Stimulated activated memory B cell treated with anti-CD40 and anti-IgM and Interleukin-4, amounts not matched to agents 10 μg/mL and 1 μg/mL and 100 μg/mL, for 72 hours (primary cell): Measurements from ENCODE around the gene DAB1.

Experiments used
- ATAC-seq: fragments of 150-1000 bp; cut with Tn5 transposase; 2 replicates; pipeline ENCODE4 v1.10.0; 2021
- H3K27ac Mint-ChIP-seq: one replicate; pipeline ENCODE4 v1.8.0; 2022; ENCODE audit warnings: mild to moderate bottlenecking, mixed read lengths
- H3K27me3 Mint-ChIP-seq: one replicate; pipeline ENCODE4 v1.8.0; 2022; ENCODE audit warnings: mixed read lengths
- H3K36me3 Mint-ChIP-seq: one replicate; pipeline ENCODE4 v1.8.0; 2022; ENCODE audit warnings: mixed read lengths
- H3K4me1 Mint-ChIP-seq: one replicate; pipeline ENCODE4 v1.8.0; 2022; ENCODE audit warnings: mixed read lengths
- H3K4me3 Mint-ChIP-seq: one replicate; pipeline ENCODE4 v1.8.0; 2022; ENCODE audit warnings: mild to moderate bottlenecking, moderate library complexity, mixed read lengths
- H3K9me3 Mint-ChIP-seq: one replicate; pipeline ENCODE4 v1.8.0; 2022; ENCODE audit warnings: mixed read lengths

The DAB1 gene

DNA sequence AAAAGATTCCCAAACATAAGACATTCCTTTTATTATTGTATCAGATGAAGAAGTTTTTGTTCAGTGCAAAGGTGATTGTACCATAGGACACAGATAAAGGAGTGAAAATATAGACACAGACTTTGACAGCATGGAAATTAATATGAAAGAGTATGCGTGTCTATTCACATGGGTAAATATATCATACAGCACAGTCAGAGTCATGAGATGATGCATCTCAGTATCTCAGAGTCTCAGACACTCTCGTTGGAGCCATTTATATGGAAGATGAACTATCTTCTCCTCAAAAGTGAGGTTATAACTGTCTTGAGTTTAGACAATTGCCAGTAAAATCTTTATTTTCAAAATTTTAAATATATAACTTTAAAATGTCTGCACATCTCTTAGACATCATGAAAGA is 299.7 kb downstream of the DAB1 start:
- Mint-ChIP-seq H3K4me3 (no peak overlapping the region), H3K4me1 (no peaks in the 10 kb centered on the region), H3K27me3 (no peaks in the 10 kb centered on the region), H3K36me3 (no peaks in the 10 kb centered on the region), H3K27ac (no peak overlapping the region), H3K9me3 (no peaks in the 10 kb centered on the region)
- no peak for ATAC-seq

DNA sequence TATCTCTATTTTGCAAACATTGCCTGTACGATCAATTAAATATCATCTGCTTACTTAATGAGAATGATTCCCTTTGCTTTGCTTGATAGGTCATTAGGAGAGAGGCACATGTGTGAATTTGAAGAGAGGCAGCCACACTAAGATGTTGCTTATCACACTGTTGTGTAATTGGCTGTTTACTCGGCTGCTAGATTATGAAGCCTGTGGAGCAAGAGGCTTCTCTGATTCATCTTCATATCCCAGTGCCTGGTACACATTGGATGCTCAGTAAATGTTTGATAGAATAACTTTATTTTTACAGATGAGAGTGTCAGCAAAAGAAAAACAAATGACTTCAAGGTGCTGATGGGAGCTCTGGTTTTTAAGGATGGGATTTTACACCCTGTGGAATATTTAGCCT is 301.8 kb downstream of the DAB1 start:
- H3K9me3 Mint-ChIP-seq = no peaks in the 10 kb centered on the region
- no peaks in the 10 kb centered on the region for H3K27me3 Mint-ChIP-seq
- no peak overlapping the region for H3K4me3 Mint-ChIP-seq
- no peak overlapping the region for H3K27ac Mint-ChIP-seq
- no peak for ATAC-seq
- H3K36me3 Mint-ChIP-seq = no peaks in the 10 kb centered on the region
- H3K4me1 Mint-ChIP-seq = no peaks in the 10 kb centered on the region

DNA sequence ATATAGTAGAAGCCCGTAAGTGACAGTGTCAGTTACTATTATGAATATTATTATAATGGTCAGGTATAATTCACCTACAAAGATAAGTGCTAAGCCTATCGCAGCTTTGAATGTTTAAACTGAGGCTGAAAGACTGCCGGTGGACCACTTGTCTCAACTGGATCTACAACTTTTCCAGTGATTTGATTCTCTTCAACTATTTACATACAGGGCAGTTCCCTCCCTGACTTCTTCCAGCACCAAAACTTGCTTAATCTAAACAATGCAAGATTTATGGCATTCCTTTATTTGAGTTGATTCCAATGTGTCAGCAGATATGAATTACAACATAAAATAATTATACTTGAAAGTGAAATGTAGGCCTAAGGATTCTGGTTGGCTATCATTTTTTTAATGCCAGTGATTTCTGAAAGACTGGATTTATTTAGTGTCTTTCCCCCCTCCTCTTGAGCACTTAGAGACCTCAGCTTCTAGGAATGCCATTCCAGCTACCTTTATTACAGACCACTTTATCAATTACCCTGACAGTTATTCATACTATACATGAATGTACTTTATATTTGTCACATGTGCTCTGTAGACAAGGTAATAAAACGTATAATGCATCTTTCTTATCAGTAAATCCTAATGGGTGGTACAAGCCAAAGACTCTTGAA is 304.8 kb downstream of the DAB1 start:
- Mint-ChIP-seq H3K9me3 (no peaks in the 10 kb centered on the region), H3K27ac (no peak overlapping the region), H3K36me3 (no peaks in the 10 kb centered on the region), H3K4me3 (no peak overlapping the region), H3K4me1 (no peaks in the 10 kb centered on the region), H3K27me3 (no peaks in the 10 kb centered on the region)
- no peak for ATAC-seq

DNA sequence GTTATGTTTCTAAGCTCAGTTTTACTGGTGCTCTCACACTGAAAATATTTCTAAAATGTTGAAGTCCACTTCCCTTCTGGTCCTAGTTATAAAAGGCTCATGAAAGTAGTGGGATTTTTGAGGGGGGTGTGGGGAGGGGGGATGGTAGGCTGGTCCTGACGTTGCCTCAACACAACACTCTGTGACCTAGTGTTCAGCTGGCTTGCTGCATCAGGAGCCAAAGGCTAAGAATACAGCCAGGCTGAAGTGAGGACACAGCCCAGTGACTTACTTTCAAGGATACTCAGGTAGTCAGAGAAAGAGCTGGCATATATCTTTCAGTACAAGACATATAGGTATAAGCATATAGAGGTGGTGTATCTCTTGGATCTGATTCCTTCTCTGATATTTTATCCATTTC is 306.1 kb downstream of the DAB1 start:
- Mint-ChIP-seq H3K27me3 (no peaks in the 10 kb centered on the region), H3K4me3 (no peak overlapping the region), H3K27ac (no peak overlapping the region), H3K9me3 (no peaks in the 10 kb centered on the region), H3K4me1 (no peaks in the 10 kb centered on the region), H3K36me3 (no peaks in the 10 kb centered on the region)
- no peak for ATAC-seq

DNA sequence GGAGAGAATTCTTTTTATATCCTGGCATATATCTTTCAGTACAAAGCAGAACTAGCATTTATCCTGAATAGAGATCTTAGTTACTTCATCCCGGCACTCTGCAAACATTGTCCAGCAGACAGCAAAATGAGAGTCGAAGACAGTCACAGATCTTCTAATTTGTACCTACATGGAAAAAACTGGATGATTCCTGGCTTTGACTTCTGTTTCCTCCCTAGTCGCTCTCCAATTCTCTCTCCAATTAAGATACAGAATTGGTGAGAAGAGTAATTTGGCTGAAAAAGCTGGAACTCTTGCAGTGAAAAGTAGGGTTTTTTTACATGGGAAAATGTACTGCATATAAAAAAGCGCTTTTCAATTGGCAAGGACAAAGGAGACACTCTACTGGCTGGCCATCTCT is 307.0 kb downstream of the DAB1 start:
- H3K4me3 Mint-ChIP-seq = no peak overlapping the region
- ATAC-seq = no peak
- peaks cover under 1% of the 10 kb centered on the region for H3K27me3 Mint-ChIP-seq
- no peaks in the 10 kb centered on the region for H3K4me1 Mint-ChIP-seq
- no peaks in the 10 kb centered on the region for H3K36me3 Mint-ChIP-seq
- no peak overlapping the region for H3K27ac Mint-ChIP-seq
- no peaks in the 10 kb centered on the region for H3K9me3 Mint-ChIP-seq

DNA sequence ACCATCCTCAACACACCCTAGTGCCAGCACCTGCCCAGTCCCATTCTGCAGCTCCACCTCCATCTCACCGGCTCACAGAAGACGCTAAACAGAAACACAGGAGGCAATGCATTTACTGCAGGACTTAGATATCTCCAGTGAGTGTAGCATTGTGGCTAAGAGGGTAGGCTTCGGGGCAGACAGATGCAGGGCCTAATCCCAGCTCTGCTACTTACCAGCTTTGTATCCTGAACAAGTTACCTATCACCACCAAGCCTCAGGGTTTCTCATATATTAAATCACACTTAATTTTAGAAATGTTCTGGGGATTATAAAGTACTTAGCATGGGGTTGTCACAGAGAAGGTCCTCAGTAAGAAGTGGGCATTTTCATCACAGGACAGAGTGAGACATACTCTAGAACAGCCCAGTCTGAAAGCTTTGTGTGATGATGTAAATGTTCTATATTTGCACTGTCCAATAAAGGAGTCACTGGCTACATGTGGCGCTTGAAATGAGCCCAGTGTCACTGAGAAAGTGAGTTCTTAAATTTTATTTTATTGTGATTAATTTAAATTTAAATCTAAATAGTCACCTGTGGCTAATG is 308.7 kb downstream of the DAB1 start:
- Mint-ChIP-seq H3K36me3 (no peaks in the 10 kb centered on the region), H3K4me1 (no peaks in the 10 kb centered on the region), H3K9me3 (no peaks in the 10 kb centered on the region)

DNA sequence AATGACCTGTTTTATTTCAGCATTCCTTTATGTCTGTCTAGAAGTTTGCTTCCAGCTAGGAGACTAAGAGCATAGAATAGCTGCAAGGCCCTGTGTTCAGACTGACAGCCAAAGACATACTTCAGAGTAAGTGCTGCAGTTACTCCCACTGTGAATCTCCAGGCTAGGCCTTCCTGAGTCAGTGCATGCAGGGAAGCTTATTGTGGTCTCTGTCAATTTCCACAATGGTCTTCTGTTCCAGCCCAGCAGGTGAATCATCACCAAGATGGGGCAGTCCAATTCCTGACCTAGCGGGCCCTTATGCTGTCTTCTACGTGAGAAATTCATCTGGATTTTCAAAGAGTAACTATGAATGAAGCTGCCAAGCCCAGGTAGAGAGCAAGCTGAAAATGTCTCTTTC is 311.7 kb downstream of the DAB1 start:
- no peaks in the 10 kb centered on the region for H3K9me3 Mint-ChIP-seq
- H3K4me1 Mint-ChIP-seq = no peaks in the 10 kb centered on the region
- no peaks in the 10 kb centered on the region for H3K36me3 Mint-ChIP-seq
- ATAC-seq = no peak
- peaks cover 11% of the 10 kb centered on the region for H3K27me3 Mint-ChIP-seq
- no peak overlapping the region for H3K27ac Mint-ChIP-seq
- H3K4me3 Mint-ChIP-seq = no peak overlapping the region

More for the DNA sequence above, 308.7 kb downstream of the DAB1 start:
- H3K4me3 Mint-ChIP-seq = no peak overlapping the region
- peaks cover 11% of the 10 kb centered on the region for H3K27me3 Mint-ChIP-seq
- no peak overlapping the region for H3K27ac Mint-ChIP-seq
- no peak for ATAC-seq

DNA sequence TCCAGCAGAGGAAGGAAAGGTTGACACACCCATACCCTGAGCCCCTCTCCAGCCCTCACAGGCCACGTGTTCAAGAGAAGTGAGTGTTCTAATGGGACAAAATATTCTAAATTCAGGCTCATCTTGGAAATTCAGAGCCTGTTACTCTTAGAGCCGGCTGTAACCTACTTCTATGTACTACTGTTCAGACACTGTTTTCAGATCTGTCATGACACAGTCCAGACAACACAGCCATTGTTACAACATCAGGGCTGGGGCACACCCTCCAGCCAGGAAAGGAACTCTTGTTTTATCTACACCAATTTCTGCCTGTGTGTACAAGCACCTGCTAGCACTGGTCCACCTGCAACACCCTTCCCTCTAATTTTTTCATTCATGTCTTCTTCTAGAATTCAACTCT is 312.7 kb downstream of the DAB1 start:
- Mint-ChIP-seq H3K27ac (no peak overlapping the region), H3K9me3 (no peaks in the 10 kb centered on the region), H3K4me1 (no peaks in the 10 kb centered on the region), H3K4me3 (no peak overlapping the region), H3K36me3 (no peaks in the 10 kb centered on the region), H3K27me3 (peaks cover 11% of the 10 kb centered on the region)
- ATAC-seq = no peak

DNA sequence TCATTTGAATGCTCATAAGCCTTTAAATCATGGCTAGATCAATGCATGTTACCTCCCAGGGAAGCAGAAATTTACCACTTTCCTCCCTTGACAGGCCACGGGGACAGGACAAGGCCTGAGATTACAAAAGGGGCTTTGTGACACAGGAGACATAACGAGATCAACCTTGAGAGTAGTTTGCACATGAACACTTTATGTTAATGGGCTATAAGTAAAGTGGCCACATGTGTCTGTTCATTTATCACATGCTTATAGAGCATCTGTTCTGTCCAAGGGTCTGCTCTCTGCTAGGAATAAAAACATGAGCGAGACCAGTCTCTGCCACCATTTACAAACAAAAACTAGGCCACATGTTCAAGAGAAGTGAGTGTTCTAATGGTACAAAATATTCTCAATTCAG is 314.0 kb downstream of the DAB1 start:
- H3K27ac Mint-ChIP-seq = no peak overlapping the region
- H3K36me3 Mint-ChIP-seq = no peaks in the 10 kb centered on the region
- H3K4me3 Mint-ChIP-seq = no peak overlapping the region
- H3K4me1 Mint-ChIP-seq = no peaks in the 10 kb centered on the region
- no peaks in the 10 kb centered on the region for H3K9me3 Mint-ChIP-seq
- ATAC-seq = no peak
- H3K27me3 Mint-ChIP-seq = peaks cover 11% of the 10 kb centered on the region

DNA sequence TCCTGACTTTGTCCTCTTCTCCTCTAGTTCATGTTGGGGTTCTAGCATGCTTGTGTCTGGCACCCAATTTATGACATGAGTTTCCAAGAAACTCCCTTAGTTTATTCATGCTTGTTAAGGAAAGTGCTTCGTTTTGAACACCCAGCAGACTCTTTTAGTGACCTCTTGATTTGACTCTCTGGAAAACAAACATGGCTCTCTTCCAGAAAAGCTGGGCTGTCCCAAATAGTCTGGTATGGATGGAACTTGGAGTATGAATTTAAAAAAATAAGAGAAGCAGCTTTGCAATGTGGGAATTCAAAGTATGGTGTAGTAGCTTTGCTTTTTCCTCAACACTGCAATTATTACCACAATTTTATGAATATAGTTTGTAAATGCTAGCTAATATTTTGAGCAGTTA is 314.6 kb downstream of the DAB1 start:
- Mint-ChIP-seq H3K27ac (no peak overlapping the region), H3K36me3 (no peaks in the 10 kb centered on the region), H3K4me1 (no peaks in the 10 kb centered on the region), H3K27me3 (peaks cover 11% of the 10 kb centered on the region), H3K9me3 (no peaks in the 10 kb centered on the region), H3K4me3 (no peak overlapping the region)
- no peak for ATAC-seq

DNA sequence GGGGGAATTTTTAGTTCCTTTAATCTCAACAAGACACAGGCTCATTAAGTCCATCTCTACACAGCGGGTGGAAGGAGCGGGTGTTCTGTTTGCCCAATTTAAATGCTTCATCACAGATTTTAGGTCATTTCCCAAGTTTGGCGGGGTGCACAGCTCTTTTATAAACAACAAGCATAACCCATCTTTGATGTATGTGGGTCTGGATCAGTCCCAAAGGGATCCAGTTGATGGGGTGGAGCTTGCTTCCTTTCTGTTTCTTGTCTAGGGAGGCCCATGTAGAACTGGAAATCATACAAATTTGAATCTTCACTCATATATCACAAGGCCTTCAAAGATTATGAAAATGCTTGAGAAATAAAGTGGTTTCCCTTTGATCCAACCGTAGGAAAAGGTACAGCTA is 317.6 kb downstream of the DAB1 start:
- no peak for ATAC-seq
- Mint-ChIP-seq H3K36me3 (no peaks in the 10 kb centered on the region), H3K4me3 (no peak overlapping the region), H3K27me3 (peaks cover 5% of the 10 kb centered on the region), H3K4me1 (no peaks in the 10 kb centered on the region), H3K27ac (no peak overlapping the region), H3K9me3 (no peaks in the 10 kb centered on the region)

DNA sequence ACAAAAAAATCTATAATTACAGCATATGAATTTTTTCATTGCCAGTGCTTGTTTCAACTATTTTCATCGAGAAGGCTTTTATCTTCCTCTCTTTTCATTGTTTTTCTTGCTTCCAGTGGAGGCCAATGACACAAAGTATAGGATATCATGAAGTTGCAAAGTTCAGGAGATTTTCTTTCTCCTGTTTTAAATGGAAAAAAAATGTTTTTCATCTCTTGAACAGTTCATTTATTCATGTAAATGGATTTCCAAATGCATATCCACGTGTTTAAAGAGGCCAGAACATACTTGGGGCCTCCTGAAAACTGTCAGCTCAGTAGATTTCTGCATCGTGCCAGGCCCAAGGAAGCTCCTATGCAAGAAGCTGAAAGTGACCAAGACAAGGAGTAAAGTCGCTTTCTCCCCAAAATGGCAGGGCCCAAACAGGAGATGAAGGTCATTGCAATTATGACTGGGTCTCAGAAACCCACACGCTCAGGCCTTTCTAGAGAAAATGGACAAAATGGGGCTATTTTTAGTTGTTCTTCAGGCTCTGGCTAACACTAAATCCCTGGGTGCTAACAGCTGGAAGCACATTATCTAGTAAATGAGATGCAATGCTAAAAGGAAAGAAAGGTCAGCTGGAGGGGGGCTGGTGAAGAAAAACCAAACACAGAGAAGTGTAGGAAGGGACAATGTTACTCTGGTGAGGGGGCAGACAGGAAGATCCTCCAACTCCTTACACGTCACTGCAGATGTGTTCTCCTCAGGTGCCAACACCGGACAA is 321.1 kb downstream of the DAB1 start:
- Mint-ChIP-seq H3K9me3 (no peaks in the 10 kb centered on the region), H3K36me3 (no peaks in the 10 kb centered on the region), H3K27me3 (no peaks in the 10 kb centered on the region), H3K4me1 (no peaks in the 10 kb centered on the region), H3K27ac (no peak overlapping the region), H3K4me3 (no peak overlapping the region)
- no peak for ATAC-seq

DNA sequence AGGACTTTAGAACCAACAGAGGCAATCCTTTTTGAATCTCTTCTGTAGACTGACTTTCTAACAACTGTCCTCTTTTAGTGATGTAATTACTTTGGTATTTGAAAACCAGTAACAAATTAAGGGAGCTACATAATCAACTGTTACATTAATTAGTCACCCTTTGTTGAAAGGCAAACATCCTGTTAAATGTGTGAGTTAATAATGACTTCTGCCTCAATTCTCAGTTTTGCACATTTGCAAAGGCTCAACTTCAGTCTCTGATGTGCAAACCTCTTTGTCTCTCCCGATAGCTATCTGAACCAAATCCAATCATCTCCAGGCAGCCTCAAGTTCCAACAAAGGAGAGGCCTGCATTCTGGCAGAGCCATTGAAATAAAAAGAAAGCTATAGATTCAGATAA is 322.7 kb downstream of the DAB1 start:
- no peaks in the 10 kb centered on the region for H3K36me3 Mint-ChIP-seq
- H3K27me3 Mint-ChIP-seq = no peaks in the 10 kb centered on the region
- H3K27ac Mint-ChIP-seq = no peak overlapping the region
- no peaks in the 10 kb centered on the region for H3K9me3 Mint-ChIP-seq
- no peaks in the 10 kb centered on the region for H3K4me1 Mint-ChIP-seq
- H3K4me3 Mint-ChIP-seq = no peak overlapping the region
- ATAC-seq = no peak

DNA sequence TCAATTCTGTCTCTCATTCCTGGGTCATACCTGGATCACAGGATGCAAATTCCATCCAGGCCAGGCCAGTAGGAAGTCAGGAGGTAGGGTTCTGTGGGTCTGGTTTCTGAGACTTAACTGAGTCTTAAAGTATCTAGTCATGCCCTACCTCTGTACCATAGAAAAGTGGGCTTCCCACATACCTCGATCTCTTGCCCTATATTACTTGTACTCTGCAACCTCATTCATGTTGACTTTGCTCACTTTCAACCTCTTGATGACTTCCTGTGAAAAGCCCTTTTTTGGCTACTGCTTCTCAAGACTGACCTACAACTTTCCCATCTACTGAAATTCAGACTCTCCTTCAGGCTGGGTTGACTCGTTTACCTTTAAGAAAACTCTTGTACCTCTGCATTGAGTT is 329.1 kb downstream of the DAB1 start:
- no peak overlapping the region for H3K27ac Mint-ChIP-seq
- no peaks in the 10 kb centered on the region for H3K36me3 Mint-ChIP-seq
- H3K9me3 Mint-ChIP-seq = no peaks in the 10 kb centered on the region
- H3K4me3 Mint-ChIP-seq = no peak overlapping the region
- ATAC-seq = no peak
- no peaks in the 10 kb centered on the region for H3K4me1 Mint-ChIP-seq
- H3K27me3 Mint-ChIP-seq = no peaks in the 10 kb centered on the region

DNA sequence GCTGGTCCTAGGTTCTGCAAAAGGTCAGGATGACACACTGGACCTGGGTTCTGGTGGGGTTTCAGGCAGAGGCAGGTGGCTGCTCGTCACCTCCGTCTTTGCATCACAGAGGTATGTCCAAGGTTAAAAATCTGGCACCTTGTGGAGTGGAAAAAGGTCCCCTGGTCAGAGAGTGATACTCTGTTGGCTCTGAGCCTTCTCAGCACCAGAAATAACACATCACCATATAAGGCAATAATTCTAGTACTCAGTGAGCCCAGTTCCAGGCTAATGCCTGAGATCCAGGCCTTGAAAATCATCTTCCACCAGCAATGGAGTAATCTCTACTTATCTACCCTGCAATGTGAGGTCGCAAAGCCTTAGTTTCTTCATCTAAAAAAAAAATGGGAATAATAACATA is 330.7 kb downstream of the DAB1 start:
- H3K27ac Mint-ChIP-seq = no peak overlapping the region
- H3K9me3 Mint-ChIP-seq = no peaks in the 10 kb centered on the region
- no peaks in the 10 kb centered on the region for H3K4me1 Mint-ChIP-seq
- no peak for ATAC-seq
- H3K36me3 Mint-ChIP-seq = no peaks in the 10 kb centered on the region
- H3K4me3 Mint-ChIP-seq = no peak overlapping the region
- H3K27me3 Mint-ChIP-seq = no peaks in the 10 kb centered on the region

DNA sequence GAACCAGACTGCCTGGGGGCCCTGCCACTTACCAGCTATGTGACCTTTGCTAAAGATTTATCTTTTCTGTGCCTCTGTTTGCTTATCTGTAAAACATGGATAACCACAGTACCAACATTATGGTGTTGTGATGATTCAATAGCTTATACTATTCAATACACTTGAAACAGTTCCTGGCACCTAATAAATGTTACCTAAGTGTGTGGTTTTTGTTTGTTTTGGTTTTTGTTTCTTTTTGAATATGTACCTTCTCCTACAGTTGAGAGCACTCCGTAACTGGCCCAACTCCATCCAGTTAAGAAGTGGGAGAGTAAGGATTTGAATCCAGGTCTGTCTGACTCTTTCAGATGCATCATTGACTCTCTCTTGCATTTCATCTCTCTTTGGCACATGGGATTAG is 332.2 kb downstream of the DAB1 start:
- Mint-ChIP-seq H3K27me3 (peaks cover 8% of the 10 kb centered on the region), H3K27ac (no peak overlapping the region), H3K4me3 (no peak overlapping the region), H3K9me3 (no peaks in the 10 kb centered on the region), H3K36me3 (no peaks in the 10 kb centered on the region), H3K4me1 (no peaks in the 10 kb centered on the region)
- ATAC-seq = no peak
